ENCODE results near the gene RNF144A.

RNF144A gene

DNA sequence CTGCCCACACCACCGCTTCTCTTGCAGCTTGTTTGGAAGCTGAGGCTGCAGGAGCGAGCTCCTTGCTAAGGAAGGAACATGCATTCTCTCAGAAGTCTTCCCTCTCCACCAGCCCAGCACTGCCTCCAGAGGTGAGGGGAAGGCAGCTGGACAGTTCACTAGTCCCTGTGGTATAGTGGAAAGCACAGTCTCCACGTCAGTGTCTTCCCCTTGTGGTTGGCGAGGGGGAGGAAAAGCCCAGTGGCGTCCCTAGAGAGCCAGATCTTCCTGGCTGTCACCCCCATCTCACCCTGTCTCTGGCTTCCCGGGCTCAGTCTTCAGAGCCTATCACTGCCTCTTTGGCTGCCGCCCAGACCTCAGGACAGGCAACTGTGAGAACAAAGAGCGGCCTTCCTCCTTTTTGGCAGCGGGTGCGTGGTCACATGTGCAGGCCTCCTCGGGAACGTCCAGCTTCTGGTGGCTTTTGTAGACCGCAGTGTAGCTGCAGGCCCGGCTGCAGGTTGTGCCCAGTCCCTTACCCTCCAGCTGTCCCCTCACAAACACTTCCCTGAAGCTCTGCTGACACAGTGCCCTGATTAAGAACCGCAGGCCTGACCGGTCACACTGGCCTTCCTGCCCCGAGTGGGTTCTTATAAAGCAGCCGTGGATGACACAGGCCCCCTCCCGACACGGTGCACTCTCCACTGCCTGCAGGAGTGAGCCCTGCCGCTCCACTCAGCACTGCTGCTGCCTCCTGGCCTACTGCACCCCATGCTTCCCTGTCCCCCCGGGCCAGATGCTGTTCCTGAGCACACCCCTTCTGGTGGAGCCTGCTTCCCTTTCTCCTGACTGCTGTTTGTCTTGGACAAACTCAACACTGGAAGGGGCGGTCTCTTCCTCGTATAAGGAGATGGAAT lies 90.9 kb downstream of the RNF144A start:
- DNase-seq (ENCODE audit: low read depth in 2 of 2) = no peak

DNA sequence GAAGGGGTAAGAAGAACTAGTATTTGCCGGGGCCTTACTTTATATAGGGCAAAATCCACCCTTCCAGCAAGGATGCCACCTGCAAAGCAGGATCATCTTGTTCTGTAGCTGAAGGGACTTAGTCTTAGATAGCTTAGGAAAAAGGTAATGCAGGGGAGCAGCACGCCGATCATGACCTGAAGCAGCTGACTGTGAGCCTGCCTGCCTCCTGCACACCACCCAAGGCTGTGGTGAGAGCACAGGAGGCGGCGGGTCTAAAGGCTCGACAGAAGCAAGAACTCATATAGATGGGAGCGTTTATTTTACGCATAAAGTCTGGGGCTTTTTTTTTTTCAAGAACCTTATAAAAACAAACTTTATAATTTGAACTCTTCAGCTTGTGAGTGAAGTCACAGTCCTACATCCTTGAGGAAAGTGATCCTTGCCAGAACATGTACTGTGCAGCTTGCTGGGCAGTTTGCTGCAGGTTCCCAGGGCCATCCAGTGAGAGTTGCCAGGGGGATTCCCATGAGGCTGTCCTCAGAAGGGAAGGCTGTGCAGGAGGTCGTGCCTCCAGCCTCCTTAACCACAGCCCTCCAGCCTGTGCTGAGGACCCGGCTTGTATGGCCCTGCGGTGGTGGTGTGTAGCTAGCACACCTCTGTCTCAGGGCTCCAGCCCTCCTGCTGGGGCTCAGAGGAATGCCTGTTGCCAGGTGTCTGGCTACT lies 92.1 kb downstream of the RNF144A start:
- no peak for DNase-seq (ENCODE audit: low read depth in 2 of 2)

DNA sequence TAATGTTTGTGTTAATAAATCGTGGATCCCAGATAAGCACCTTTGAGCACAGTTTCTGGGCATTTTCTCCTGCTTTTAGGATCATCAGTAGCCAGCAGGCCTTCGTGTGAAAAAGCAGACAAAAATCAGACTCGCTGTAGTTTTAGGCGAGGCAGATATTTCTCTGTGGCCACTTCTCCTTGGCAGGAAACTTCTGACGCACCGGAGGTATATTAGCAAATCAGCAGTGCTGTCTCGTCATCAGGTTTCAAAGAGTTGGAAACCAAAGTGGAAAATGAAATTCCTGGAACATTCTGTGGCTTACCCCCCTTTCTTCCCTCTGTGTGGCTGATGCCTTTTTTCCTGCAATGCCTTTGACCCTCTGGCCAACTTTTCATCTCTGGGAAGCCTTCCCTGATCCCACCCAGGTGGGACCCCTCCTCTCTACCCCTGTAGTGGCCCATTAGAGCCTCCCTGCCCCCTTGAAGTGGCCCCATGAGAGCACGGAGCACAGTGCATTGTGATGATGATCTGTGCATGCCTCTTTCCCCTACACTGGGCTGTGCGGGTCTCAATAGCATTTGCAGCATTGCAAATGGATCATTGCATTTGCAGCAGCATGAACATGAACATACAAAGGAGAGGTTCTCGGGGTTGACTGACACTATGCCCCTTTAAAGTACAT lies 93.3 kb downstream of the RNF144A start:
- DNase-seq (ENCODE audit: low read depth in 2 of 2) = no peak

DNA sequence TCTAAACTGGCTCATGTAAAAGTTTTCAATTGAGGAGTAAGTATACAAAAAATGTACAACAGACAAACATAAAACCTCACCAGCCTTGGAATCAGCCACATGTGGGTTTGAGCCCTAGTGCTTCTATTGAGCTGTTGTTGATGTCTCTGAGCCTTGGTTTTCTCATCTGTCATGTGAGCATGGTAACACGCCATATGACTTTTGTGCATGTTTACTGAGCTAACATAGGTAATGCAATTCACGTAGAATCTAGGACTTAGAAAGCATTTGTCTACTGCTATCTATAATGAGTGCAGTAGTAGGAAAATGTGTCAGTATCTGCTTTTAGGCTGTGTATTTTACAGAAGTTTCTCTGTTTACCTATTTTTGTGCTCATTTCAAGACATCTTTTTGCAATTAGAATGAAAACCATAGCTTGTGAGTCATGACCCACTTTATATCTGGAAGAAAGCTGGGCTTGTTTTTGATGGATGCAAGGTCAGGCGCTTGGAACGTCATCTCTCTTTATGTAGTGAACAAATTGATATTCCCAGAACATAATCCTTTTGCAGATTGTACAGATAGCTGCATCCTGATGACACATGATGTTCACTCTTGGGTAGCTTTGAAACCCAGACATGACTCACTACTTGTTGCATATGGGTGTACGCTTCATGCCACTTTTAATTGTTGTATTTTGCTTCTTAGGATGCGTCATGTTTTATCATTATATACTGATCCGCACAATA lies 94.3 kb downstream of the RNF144A start:
- no peak for DNase-seq (ENCODE audit: low read depth in 2 of 2)

DNA sequence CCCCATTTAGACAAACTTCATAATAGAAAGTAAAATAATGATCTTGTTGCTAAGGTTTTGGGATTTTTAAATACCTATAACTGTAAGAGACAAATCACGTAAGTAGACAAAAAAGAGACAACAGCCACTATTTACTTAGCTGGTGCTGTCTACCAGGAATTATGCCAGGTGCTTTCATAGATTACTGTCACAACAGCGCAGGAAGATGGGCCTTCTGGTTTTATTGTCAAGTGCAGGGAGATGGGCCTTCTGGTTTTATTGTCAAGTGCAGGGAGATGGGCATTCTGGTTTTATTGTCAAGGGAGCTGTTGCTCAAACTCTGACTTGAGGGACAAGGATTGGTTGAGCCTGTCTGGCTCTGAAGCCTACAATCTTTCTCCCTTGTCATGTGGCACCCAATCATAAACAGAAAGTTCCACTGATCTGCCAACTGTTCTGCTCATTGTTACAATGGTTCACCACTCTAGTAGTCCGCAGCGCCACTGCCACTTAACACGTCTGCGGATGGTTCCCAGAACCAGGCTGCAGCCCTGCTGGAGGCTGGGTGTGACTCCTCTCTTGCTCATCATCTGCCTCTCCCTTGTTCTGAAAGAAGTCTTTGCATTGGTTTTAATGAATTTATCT lies 95.0 kb downstream of the RNF144A start:
- no peak for DNase-seq (ENCODE audit: low read depth in 2 of 2)

DNA sequence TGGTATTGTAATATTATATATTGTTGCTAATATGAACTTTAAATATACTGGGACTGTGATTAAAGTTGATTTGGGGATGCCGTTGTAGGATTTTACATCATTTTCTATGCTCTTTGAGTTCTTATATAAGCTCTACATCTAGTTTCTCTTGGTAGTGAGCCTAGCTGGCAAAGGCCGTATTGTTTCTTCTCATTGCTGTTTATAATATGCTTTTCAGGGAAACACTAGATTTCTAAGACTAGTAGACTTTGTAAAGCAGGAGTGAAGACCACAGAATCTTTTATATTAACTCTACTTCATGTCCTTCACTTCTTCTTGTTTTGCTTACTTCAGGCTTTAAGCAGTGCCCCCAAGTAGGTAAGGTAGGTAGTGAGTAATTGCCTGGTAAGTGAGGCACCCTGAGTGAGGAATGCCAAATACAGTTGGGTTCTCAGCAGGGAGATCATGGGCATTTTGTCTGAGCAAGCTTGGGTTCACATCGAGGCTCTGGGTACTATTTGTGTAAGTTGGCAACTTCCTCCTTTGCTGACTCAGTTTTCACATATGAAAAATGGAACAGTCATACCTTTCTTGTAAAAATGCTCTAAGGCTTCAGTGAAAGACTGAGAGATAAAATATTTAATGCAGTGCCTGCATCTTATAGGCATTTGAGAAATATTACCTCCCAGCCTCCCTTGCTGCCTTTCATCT lies 96.4 kb downstream of the RNF144A start:
- DNase-seq (ENCODE audit: low read depth in 2 of 2) = no peak

DNA sequence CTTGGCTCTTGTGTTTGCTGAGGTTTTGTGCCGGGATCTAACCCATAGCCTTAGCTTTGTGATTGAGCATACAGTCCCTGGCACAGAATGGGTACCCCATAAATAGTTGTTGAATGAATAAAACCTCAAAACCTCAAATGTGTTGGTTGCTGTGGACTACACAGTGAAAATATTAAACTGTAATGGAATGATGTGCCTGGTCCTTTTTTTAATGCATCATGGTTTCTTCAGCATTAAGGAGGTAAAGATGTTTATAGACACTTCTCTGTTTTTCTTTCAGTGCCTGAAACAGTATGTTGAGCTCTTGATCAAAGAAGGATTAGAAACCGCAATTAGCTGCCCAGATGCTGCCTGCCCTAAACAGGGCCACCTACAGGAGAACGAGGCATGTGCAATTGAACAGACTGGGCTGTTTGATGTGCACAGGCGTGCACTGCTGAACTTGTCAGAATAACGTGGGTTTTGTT lies 97.0 kb downstream of the RNF144A start:
- DNase-seq (ENCODE audit: low read depth in 2 of 2) = no peak

DNA sequence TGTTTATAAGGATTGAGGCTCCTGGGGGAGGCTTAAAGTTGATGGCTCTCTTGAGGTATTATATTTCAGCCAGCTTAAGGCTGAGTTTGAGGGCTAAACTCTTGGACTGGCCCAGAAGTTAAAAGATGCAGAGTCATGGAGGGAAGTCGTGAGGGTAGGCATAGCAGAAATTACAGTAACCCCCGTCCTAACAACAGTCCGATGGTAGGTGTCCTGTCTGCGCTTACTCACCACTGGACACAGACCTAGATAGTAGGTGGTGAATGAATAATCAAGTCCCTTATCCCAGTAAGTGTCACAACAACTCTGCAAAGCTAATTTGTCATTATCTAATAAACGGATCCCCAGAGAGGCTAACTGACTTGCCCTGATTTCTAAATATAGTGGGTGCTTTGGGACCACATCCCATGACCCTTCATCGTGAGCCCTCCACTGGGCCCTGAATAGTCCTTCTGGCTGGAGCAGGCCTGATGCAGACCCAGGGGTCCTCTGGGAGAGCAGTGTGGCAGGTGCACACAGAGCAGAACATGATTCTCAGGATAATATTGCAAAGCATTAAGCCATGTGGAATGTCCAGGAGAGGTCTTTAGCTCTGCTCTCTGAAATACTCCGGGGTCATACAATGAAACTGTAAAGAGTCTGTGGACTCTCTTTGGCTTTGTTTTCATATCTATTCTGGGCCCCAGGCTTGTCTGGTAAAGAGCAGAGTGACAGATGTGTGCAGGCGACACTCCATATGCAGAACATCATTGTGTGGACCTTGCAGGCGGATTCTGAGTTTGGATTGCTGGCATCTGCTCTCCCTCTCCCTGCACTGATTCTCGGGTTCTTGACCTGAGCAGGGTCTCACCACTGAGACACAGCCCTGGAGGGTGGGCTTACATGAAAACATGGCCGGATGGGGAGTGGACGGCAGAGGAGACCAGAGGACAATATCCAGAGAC lies 98.1 kb downstream of the RNF144A start:
- DNase-seq (ENCODE audit: low read depth in 2 of 2) = no peak

DNA sequence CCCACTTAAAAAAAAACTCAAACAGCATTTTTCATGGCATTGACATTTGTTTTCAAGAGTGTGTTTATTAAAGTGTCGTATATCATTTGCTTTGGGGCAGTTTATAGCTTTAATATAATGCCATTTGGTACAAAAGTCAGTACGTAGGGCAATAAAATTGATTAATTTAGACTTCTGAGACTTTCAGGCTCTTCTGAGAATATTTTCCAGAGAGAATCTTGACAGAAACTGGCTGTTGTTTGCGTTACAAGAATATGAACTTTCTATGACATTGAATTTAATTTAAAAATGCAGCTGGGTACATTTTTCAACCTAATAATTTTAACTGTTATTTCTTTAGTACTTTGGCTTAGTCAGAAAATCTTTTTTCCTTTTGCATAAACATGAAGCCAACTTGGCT lies 98.9 kb downstream of the RNF144A start:
- no peak for DNase-seq (ENCODE audit: low read depth in 2 of 2)

DNA sequence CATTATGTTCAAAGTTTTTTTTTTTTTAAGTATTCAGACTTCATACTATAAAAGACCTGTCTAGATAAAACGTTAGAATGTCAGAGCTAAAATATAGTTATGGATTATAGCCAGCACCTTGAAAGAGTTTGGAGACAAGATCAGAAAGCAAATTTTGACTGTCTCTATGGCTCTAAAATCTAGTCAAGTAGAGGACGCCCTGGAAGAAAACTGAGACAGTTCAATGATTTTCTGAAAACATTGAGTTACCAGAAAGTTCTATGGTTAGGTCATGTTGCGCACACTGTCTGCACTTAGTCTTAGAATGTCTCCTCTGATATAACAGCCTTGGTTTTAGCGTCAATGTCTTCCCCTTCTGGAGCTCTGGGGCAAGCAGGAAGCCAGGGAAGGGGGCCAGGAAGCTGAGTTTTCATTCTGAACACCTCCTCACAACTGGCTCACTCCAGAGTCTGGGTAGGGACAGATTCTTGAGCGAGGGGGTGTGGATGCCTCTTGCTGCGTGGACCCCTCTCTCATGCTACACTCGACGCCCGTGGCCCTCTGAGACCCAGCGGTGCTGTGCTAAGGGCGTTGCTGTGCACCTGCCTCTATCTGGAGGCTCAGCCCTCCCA lies 99.5 kb downstream of the RNF144A start:
- no peak for DNase-seq (ENCODE audit: low read depth in 2 of 2)

DNA sequence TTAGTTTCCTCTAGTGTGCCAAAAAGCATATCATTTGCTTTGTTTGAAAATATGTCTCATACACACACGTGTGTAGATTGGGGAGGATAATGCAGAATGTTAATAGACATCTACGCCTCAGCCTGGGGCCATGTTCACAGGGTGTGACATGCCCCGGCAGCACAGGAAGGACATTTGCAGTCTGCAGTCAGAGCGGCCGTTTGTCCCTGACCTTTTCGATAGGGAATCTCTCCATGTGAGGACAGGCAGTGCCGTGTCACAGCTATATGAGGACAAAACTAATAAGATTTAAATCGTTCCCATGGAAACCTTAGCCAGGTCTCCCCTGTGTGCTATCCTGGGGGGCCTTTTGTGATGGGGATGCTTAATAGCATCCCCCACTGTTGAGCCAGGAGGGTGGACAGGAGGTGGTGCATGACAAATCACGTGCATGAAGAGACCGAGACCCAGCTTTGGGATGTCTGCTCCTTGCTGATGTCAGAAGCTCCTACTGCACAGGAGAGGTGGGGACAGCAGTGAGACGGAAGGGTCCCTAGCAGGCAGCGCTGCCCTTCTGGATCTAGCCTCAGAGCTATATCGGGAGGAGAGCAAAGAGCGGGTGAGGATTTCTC lies 100.6 kb downstream of the RNF144A start:
- no peak for DNase-seq (ENCODE audit: low read depth in 2 of 2)

DNA sequence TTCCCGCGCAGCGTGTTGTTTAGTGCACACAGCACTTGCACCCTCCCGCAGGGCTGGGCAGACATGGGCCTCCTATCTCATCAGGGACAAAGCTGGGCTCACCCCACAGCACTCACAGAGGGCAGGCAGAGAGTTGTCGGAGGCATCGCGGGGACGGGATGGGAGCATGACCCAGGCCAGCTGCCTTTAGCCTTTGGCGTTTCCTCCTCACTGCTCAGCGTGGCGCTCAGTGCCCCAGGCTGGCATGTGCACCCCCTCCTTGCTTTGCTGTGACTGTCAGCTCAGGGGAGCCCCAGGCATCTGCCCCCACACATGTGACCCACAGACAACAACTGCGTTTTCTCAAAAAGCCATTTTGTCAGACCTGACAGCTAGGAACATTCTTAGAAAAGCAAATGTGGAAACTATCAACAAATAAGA lies 101.1 kb downstream of the RNF144A start:
- no peak for DNase-seq (ENCODE audit: low read depth in 2 of 2)

DNA sequence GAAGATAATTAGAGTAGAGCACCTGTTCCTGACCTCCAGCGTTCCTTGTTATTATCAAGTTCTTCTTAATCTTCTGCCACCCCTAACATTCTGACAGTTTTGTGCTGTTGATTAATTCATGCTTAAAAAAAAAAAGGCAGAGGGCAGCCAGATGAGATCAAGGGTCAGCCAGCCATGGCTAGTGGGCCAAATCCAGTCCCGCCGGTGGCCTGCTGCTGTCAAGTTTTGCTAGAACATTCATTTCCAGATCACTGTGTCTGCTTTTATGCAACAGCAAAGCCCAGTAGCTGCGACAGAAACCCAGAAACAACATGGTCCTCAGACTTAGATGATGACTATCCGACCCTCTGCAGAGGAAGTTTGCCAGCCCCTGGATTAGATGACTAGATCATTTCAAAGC lies 101.6 kb downstream of the RNF144A start:
- no peak for DNase-seq (ENCODE audit: low read depth in 2 of 2)

DNA sequence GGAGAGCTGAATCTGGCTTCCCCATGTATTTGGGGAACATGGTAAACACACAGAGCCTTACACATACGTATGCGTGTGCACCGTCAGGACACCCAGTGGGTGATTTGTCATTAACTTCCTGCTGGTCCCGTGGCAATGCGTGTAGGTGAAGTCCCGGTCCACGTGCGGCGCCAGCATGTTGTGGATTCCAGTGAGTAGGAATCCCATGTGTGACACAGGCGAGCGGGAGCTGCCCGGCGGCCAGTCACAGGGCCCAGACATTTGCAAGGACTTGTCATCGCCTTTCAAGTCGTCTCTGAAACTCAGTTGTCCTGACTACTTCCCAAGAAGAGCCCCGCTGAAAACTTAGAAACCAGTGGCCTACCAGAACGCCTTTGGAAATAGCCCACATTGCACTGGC lies 102.0 kb downstream of the RNF144A start:
- no peak for DNase-seq (ENCODE audit: low read depth in 2 of 2)

DNA sequence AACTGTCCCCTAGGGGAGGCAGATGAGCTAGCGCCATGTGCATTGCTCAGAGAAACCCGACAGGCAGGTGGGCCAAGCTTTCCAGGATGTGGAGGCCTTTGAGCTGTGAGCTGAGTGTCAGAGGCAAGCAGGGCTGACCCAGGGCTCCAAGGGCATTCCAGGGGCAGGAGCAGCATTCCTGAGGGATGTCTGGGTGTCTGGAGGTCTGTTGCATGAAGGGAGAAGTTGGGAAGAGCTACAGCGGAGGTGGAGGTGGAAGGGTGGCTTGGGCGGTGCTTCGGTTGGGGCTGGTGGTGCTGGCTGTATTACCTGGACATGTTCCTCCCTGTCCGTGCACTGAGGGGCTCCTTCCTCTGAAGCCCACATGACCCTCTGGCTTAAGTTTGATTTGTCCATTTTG lies 102.8 kb downstream of the RNF144A start:
- no peak for DNase-seq (ENCODE audit: low read depth in 2 of 2)

DNA sequence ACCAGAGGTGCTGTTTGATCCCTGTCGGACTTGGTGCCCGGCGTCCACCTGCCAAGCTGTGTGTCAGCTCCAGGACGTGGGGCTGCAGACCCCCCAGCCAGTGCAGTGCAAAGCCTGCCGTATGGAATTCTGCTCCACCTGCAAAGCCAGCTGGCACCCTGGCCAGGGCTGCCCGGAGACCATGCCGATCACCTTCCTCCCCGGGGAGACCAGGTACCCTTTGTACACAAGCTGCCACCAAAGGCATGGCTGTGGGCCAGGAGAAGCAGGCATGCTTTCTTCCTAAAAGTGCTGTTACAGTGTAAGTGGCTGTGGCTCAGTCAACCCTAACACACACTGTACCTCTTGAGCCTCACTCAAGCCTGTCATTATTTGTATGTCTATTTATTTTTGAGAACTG lies 103.3 kb downstream of the RNF144A start:
- DNase-seq (ENCODE audit: low read depth in 2 of 2) = no peak

DNA sequence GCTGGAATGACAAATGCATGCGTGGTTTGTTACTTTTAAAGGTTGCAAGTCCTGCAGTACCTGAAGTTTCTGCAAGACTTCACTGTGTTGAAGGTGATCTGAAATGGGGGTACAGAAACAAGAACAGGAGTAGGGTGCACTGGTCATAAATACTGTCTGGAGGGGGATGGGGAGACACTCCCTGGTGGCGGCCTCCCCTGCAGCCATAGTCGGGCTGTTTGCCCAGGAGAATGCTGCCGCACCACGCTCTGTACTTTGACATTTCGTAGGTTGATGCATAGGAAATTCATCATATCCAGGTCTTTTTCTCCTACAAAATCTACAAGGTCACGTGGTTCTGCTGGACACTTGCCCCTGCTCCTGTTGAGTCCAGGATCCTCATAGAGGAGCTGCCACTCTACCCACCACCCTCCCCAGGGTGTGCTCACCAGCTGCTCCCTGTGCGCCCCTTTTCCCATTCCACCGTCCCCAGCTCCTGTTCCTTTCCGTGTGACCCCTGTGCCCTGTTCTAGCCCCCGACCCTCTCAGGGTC lies 103.8 kb downstream of the RNF144A start:
- no peak for DNase-seq (ENCODE audit: low read depth in 2 of 2)
